HL-60/S4 treated with phorbol 12-myristate 13-acetate at 8.2 ng/mL for 4 days and 3 days (cell line): ENCODE measurements around the gene CELF5.

Source experiments
- in situ Hi-C: fragments of 300-500 bp; cut with MboI; formaldehyde crosslinking; loops from 2 replicates; pipeline ENCODE4 v1.15.0; 2022; ENCODE audit warnings: low sequenced_read_pairs

CELF5 gene

GRCh38 chr19:3316659-3317207 is 92.3 kb downstream of the CELF5 start:
- in situ Hi-C loops, result no loop called here

- in situ Hi-C loops, result no loop called here
These were observed 95.3 kb downstream of the CELF5 start for GRCh38 chr19:3319643-3320353.

GRCh38 chr19:3320354-3320670 is 95.9 kb downstream of the CELF5 start:
- in situ Hi-C loops, result no loop called here

GRCh38 chr19:3320853-3321252 is 96.4 kb downstream of the CELF5 start:
- in situ Hi-C loops, result no loop called here

GRCh38 chr19:3321696-3322095 is 97.2 kb downstream of the CELF5 start:
- in situ Hi-C loops, result no loop called here

GRCh38 chr19:3322199-3322978 is 97.9 kb downstream of the CELF5 start:
- in situ Hi-C loops, result no loop called here

- in situ Hi-C loops, result no loop called here
These were observed 98.6 kb downstream of the CELF5 start for GRCh38 chr19:3323026-3323425.

- in situ Hi-C loops, result no loop called here
These were observed 99.2 kb downstream of the CELF5 start for GRCh38 chr19:3323658-3324057.

GRCh38 chr19:3324405-3324856 is 100.0 kb downstream of the CELF5 start:
- in situ Hi-C loops, result no loop called here

- in situ Hi-C loops, result loop anchor here (5.0 to 25.0 kb wide), 2 partner anchors 112 to 157 kb away; partner anchors contain the start of genes SMIM24 and SMIM44
These were observed 101.0 kb downstream of the CELF5 start for GRCh38 chr19:3325451-3325850.

GRCh38 chr19:3328743-3329142 is 104.3 kb downstream of the CELF5 start:
- in situ Hi-C loops, result loop anchor here (5.0 to 25.0 kb wide), 2 partner anchors 109 to 154 kb away; partner anchors contain the start of genes SMIM24 and SMIM44

- in situ Hi-C loops, result loop anchor here (25.0 kb wide), 1 partner anchor 107 kb away; no protein-coding TSS in a partner anchor
These were observed 105.6 kb downstream of the CELF5 start for GRCh38 chr19:3330047-3330446.

GRCh38 chr19:3332232-3332631 is 107.8 kb downstream of the CELF5 start:
- in situ Hi-C loops, result loop anchor here (25.0 kb wide), 1 partner anchor 105 kb away; no protein-coding TSS in a partner anchor

GRCh38 chr19:3333020-3333583 is 108.6 kb downstream of the CELF5 start:
- in situ Hi-C loops, result loop anchor here (25.0 kb wide), 1 partner anchor 104 kb away; no protein-coding TSS in a partner anchor

- in situ Hi-C loops, result loop anchor here (25.0 kb wide), 1 partner anchor 104 kb away; no protein-coding TSS in a partner anchor
These were observed 109.2 kb downstream of the CELF5 start for GRCh38 chr19:3333662-3334061.

GRCh38 chr19:3334749-3335430 is 110.4 kb downstream of the CELF5 start:
- in situ Hi-C loops, result loop anchor here (25.0 kb wide), 1 partner anchor 102 kb away; no protein-coding TSS in a partner anchor

GRCh38 chr19:3335431-3336350 is 111.2 kb downstream of the CELF5 start:
- in situ Hi-C loops, result loop anchor here (25.0 kb wide), 1 partner anchor 102 kb away; no protein-coding TSS in a partner anchor

GRCh38 chr19:3336351-3336679 is 111.9 kb downstream of the CELF5 start:
- in situ Hi-C loops, result loop anchor here (25.0 kb wide), 1 partner anchor 101 kb away; no protein-coding TSS in a partner anchor
